SIG-M5 treated with dmso at 0.1 percent for 504 hours (cell line): Measurements from ENCODE around the gene ZNF576.
"Not testable (repeated sequence)": the region's sequence is repeated elsewhere in the genome, so short reads cannot be mapped to it uniquely, and the experiment has no call there.

ENCODE experiments used
- DNase-seq: peaks from one replicate; lab custom pipeline; 2025; ENCODE audit not compliant: unreplicated experiment; lab: John Stamatoyannopoulos, UW

The ZNF576 gene

GRCh38 chr19:43623889-43624670 is 27.7 kb downstream of the ZNF576 start:
- no peak for DNase-seq

GRCh38 chr19:43624933-43625332 is 28.5 kb downstream of the ZNF576 start:
- DNase-seq = peak; percentile 35

- peak; percentile 24 for DNase-seq
Measured at GRCh38 chr19:43625918-43626579, 29.7 kb downstream of the ZNF576 start.

GRCh38 chr19:43626838-43627237 is 30.4 kb downstream of the ZNF576 start:
- DNase-seq = no peak

- DNase-seq = no peak
Measured at GRCh38 chr19:43628646-43629326, 32.4 kb downstream of the ZNF576 start.

- no peak for DNase-seq
Measured at GRCh38 chr19:43631491-43631890, 35.1 kb downstream of the ZNF576 start.

- DNase-seq = no peak
Measured at GRCh38 chr19:43633520-43633919, 37.1 kb downstream of the ZNF576 start.

- no peak for DNase-seq
Measured at GRCh38 chr19:43634068-43634467, 37.7 kb downstream of the ZNF576 start.

GRCh38 chr19:43634506-43634871 is 38.1 kb downstream of the ZNF576 start:
- no peak for DNase-seq

- DNase-seq = no peak
Measured at GRCh38 chr19:43634872-43635560, 38.6 kb downstream of the ZNF576 start.

GRCh38 chr19:43635561-43635940 is 39.2 kb downstream of the ZNF576 start:
- DNase-seq = not testable (repeated sequence)

- no peak for DNase-seq
Measured at GRCh38 chr19:43636121-43636683, 39.8 kb downstream of the ZNF576 start.

- DNase-seq = no peak
Measured at GRCh38 chr19:43638214-43638994, 42.0 kb downstream of the ZNF576 start.

GRCh38 chr19:43638995-43639518 is 42.7 kb downstream of the ZNF576 start:
- DNase-seq = no peak

- DNase-seq = no peak
Measured at GRCh38 chr19:43639519-43640423, 43.4 kb downstream of the ZNF576 start, which contains the start of gene CADM4. Gene CADM4, minus strand, starts transcription at chr19:43639850. Its CDS starts 60 bp downstream, at chr19:43639790.

- DNase-seq = no peak
Measured at GRCh38 chr19:43640424-43640757, 44.0 kb downstream of the ZNF576 start.

- DNase-seq = no peak
Measured at GRCh38 chr19:43641333-43641732, 44.9 kb downstream of the ZNF576 start.

- no peak for DNase-seq
Measured at GRCh38 chr19:43642531-43642930, 46.1 kb downstream of the ZNF576 start.

GRCh38 chr19:43643326-43643725 is 46.9 kb downstream of the ZNF576 start:
- DNase-seq = no peak
